Dedifferentiated amniotic fluid mesenchymal stem cell (primary cell): ENCODE results near the gene ZNF804A.

Experiments used
- DNase-seq: peaks from one replicate; pipeline ENCODE4 v3.0.0-alpha.2; 2016; ENCODE audit errors: extremely low spot score

The ZNF804A gene

GRCh38 chr2:184610891-184611290, 12.6 kb downstream of the ZNF804A start:
- no peak for DNase-seq

- DNase-seq = peak; percentile 54
These were observed 13.2 kb downstream of the ZNF804A start for GRCh38 chr2:184611361-184612085.

- DNase-seq = no peak
These were observed 22.0 kb downstream of the ZNF804A start for GRCh38 chr2:184620367-184620766.

- no peak for DNase-seq
These were observed 26.0 kb downstream of the ZNF804A start for GRCh38 chr2:184624311-184624710.

GRCh38 chr2:184628051-184628450, 29.7 kb downstream of the ZNF804A start:
- DNase-seq = no peak

DNA sequence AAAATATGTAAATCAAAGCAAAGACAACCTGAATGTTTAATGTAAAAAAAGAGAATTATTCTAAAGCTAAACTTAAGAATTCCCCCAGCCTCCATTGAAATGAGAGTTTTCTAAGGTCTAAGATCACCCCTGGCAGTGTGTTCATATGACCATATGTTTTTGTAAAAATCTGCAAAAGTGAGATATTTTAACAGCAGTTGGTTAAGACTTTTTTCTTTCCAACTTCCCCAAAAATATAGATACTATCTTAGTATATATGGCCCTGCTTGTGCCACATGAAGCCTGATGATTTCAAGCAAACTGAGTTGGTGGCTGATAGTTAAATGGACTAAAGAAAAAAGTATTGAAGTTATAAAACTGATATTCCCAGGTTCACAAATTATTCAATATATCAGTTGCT, 35.4 kb downstream of the ZNF804A start:
- no peak for DNase-seq

- no peak for DNase-seq
These were observed 39.5 kb downstream of the ZNF804A start for GRCh38 chr2:184637781-184638180.

DNA sequence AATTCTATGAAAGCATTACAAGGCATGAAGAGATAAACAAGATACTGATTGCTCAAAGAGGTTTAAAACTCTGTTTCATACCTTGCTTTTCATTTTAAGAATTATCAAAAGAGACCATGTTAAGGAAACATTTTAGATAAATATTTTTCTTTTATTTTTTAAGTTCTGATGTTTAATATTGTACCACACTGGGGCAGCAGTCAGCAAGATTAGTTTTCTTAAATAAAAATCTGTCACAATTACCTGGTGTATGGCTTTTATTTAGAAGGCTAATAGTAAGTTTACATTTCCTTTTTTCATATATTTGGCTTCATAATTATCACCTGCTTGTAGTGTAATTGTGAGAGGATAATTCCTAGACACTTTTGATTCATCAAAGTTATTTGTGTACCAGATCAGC, 46.4 kb downstream of the ZNF804A start:
- DNase-seq = peak; percentile 21

DNA sequence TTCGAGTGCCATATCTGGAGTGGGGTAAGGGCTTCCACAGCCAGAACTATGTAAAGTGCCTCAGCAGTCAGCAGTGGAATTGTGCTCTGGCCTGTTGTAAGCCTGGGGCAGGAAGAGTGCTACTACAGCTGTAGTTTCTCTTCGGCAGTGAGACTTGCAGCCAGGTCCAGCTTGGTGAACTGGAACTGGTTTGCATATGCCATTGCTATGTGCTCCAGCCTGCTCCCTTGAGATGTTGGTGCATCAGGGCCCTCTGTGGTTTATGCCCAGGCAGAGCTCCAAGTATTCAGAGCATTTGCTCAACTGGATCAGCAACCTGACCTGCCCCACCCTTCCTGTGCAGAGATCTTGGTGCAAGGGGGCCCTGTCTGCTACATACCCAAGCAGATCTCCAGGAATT, 47.8 kb downstream of the ZNF804A start:
- DNase-seq = peak; percentile 61

DNA sequence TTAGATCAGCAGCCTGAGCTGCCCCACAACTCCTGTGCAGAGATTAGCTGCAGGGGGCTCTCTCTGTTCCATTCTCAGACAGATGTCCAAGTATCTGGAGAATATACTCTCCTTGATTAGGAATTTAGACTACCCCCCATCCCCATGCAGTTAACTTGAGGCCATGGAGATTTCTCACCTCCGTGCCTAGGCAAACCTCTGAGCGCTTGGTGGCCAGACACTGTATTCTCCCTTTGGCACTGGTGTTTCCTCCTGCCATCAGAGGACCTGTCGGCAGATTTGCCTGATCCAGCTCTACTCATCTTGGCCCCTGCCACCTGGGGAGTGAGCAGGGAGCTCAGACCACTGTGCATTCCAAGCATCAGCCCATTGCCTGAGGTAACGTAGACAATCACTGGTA, 48.3 kb downstream of the ZNF804A start:
- DNase-seq = no peak

DNA sequence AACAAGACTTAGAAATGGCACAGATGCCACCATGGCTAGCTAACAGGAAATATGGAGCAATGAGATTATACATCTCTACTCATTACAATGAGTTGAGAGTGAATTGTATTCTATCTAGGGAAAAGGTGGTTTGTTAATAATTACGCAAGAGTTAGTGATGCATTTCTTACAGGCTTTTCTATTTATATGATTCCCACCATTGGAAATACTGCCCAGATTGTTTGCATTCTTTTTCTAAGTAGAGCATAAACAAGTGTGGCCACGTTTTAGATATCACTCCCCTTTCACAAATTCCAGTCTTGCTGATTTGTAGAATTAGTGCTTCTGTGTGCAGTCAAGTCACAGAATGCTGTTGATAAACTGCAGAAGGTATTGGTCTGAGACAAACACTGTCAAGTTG, 56.6 kb downstream of the ZNF804A start:
- DNase-seq = peak; percentile 32

GRCh38 chr2:184677171-184677570, 78.8 kb downstream of the ZNF804A start:
- DNase-seq = no peak

- DNase-seq = no peak
These were observed 81.1 kb downstream of the ZNF804A start for GRCh38 chr2:184679219-184680018.

DNA sequence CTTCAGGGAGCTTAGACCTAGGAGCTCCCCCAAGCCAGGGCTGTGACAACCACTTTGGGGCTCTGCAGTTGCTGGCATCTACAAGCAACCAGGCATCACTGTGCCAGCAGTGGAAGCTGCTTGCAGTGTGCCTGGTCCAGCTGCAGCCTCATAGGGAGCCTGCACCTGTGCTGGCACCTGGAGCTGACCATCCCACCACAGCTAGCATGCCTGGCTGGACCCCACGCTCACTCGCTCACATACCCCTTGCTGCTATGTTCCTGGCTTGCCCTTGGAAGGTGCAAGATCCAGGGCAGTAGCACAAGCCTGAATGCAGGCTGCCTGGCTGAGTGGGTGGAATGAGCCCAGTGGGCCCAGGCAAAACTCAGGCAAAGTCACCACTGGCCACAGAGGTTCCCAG, 82.5 kb downstream of the ZNF804A start:
- DNase-seq = no peak

GRCh38 chr2:184681642-184682321, 83.5 kb downstream of the ZNF804A start:
- no peak for DNase-seq

- DNase-seq = no peak
These were observed 85.6 kb downstream of the ZNF804A start for GRCh38 chr2:184683911-184684310.

DNA sequence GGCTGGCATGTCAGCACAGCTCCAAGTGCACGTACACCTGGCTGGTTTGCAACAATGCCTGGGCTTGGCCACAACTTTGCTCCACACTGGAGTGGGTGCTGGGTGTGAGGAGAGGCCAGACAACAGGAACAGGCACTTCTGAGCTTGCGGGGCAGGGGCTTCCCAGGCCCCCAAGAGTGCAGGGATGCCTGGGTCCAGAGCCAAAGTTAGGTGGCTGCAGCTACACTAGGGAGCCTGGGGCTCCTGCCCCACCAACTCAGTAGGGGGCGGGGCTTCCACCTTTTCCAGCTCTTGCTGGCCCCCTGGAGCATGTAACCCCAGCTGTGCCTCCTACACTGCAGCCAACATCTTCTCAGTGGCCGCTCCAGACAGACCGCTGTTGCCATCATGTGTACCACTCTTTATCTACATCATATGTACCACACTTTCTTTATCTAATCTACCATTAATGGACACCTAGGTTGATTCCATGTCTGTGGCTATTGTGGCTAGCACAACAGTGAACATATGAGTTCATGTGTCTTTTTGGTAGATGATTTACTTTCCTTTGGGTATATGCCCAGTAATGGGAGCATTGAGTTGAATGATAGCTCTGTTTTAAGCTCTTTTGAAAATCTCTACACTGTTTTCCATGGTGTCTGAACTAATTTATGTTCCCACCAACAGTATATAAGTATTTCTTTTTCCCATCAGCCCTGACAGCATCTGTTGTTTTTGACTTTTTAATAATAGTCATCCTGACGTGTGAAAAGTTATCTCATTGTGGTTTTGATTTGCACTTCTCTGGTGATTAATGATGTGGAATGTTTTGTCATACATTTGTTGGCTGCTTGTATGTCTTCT, 87.9 kb downstream of the ZNF804A start:
- no peak for DNase-seq

- peak; percentile 25 for DNase-seq
These were observed 91.3 kb downstream of the ZNF804A start for GRCh38 chr2:184689638-184690037.

- DNase-seq = no peak
These were observed 93.9 kb downstream of the ZNF804A start for GRCh38 chr2:184692141-184692734.

DNA sequence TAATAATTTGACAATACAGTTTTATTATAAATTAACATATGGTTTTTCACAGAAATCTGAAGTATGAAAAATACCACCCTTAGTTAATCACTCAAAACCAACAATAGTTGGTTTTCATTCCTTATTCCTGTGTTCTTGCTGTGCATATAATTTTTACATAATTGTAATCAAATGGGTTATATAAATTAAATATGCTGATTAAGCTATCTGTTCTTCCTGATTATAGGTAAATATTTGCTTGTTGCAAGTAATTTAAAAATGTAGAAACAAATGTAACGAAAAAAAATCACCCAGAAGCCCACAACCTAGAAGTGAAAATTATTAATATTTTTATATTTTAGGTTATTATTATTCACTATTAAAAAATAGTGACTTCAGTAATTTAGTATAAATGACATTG, 98.3 kb downstream of the ZNF804A start:
- no peak for DNase-seq

DNA sequence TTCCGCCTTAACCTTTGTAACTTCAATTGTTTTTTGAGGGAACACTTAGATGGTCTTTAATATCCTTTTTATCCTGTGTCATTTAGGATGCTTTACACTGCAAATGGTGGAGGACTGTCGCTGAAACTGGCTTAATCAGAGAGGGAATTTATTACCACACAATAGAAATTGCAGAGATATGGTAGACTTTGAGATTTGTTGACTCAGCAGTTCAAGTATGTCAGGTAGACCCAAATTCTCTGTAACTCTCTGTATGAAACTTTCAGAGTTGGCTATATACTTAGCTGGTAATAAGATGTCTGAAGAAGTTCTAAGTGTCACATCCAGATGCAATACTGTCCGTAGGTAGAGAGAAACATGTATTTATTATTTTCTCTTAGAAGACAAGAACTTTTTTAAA, 100.1 kb downstream of the ZNF804A start:
- DNase-seq = no peak
